CD4-positive, alpha-beta T cell treated with Interleukin-21 for 1 hour (primary cell): ENCODE results near the gene DCPS.
A peak's percentile ranks its signal among the peaks of the same experiment; 100 is the strongest.
"Not testable (repeated sequence)": the region's sequence is repeated elsewhere in the genome, so short reads cannot be mapped to it uniquely, and the experiment has no call there.

ENCODE experiments used
- DNase-seq: peaks from one replicate; pipeline ENCODE4 v3.0.0-alpha.2; 2020

The DCPS gene

DNA sequence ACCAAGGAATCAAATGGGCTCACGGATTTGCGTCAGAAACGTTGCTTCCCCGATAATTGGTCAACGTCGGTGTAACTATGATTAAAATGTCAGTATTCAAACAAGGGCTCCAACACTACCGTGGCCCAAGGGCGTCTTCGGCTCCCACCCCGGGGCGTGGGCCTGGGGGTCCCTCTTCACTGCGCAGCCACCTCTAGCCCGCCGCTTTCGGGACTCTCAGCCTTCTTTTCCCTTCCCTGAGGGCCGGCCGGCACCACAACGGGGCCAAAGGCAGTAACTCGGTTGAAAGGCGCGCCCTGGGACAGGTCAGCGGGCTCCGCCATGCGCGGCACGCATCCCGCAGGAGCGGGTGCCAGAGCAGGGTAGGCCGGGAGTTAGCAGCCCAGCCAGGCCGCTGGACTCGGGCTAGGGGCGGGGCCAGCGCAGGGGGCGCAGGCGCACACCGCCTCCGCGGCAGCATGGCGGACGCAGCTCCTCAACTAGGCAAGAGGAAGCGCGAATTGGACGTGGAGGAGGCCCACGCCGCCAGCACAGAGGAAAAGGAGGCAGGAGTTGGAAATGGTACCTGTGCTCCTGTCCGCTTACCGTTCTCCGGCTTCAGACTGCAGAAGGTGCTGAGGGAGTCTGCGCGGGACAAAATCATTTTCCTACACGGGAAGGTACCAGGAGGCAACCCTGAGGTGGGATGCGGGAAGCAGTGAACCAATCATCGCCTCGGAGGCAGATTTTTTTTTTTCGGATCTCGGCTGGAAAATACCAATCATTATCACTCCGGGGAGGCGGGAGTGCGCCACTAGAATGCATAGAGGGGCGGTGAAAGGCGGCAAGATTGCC, at the start of gene DCPS:
Gene DCPS, plus strand, starts transcription at position 438 of the 834 bp plus-strand sequence. Its CDS starts 21 bp downstream, at position 459.
- DNase-seq, result peak; percentile 88

DNA sequence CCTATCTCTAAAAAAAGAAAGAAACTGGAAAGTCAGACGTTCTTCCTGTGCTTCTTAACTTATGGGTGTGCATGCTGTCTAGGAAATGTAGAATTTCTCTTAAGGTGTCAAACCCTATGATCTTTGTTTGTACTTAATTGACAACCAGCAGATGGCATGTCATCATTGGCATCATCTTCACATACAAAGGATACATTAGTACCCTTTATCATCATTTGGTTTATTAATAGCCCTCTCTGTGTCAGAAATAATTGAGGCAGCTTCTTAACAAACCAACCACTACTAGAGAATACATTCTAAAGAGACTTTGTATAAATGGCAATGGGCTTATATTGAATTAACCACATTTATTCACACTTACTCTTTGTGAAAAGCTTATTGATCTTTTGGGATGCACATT, 49.0 kb upstream of the DCPS start:
- DNase-seq, result no peak

DNA sequence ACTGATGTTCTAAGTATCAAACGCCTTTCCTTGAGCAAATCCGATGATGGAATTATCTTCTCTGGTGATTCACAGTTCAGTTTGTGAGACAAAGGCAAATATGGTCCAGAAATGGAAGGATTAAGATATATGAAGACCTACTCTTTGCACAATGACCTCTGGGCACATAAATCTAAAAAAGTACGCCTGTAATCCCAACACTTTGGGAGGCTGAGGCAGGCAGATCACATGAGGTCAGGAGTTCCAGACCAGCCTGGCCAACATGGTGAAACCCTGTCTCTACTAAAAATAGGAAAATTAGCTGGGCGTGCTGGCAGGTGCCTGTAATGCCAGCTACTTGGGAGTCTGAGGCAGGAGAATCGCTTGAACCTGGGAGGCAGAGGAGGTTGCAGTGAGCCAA, 48.4 kb upstream of the DCPS start:
- not testable (repeated sequence) for DNase-seq

DNA sequence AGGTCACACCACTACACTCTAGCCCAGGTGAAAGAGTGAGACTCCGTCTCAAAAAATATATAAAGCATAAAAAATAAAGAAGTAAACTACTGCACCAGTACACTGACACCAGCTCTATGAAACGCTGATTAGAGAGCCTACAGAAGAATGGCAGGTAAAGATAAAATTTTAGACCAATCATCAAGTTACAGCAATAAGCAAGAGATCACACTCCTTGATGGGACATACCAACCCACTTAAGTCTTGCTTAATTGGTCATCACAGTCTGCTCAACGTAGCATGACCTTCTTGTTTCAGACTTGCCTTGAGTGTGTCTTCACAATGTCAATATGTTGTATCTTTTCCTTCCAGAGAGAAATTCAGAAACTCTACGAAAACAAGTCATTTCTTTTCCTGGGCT, 47.6 kb upstream of the DCPS start:
- no peak for DNase-seq

- DNase-seq, result no peak
Measured at GRCh38 chr11:126257144-126257543, 46.7 kb upstream of the DCPS start.

- no peak for DNase-seq
Measured at GRCh38 chr11:126257764-126258163, 46.1 kb upstream of the DCPS start.

DNA sequence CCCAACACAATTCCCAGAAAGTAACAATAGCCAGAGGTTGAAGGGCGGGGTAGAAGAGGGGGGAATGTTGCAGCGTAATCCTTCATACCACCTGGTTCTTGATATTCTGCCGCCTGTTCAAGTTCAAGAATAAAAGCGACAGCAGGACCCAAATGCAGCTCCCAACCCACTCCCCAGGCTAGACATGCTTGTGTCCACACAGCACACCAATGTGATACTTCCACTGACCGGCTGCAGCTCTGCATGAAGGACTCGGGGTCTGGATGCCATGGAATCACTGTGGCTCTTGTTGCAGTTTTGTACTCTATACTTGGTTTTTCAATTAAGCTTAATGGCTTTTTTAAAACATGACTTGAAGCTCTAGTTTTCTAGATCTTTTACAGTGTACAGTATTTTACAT, 41.6 kb upstream of the DCPS start:
- DNase-seq, result no peak

DNA sequence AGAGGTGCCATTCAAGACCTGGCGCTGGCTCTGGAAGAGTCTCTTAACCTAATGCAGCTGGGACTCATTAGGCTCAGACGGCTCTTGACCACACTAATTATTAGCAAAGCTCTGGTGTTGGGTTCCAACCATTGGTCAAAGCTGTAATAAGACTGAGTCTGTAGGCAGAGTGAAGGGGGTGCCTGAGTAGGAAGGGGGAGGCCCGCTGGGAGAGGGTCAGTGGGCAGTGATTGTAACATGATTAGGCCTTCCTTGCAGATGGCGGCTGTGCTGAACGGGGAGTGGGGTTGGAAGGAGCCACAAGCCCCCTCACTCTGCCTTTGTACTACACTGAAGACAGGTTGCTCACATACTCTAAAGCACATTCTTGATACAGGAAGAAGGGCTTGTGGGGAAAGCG, 40.4 kb upstream of the DCPS start:
- no peak for DNase-seq

DNA sequence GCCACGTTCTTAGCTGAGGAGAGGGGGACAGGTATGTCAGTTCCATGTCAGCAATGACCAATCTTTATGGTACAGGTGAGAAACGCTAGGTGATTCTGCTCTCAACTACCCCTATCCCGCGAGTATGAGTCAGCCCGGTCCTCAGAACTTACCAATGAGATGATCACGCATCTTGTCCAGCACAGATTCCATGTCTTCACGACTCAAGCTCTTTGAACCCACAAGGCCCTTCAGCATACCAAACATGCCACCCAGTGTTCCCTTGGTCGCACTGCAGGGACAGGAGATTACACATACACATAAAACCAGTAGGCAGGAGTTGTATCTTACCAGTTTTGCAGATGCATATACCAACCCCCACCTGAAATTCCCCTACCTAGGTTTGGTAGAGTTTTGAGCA, 38.0 kb upstream of the DCPS start:
- no peak for DNase-seq

DNA sequence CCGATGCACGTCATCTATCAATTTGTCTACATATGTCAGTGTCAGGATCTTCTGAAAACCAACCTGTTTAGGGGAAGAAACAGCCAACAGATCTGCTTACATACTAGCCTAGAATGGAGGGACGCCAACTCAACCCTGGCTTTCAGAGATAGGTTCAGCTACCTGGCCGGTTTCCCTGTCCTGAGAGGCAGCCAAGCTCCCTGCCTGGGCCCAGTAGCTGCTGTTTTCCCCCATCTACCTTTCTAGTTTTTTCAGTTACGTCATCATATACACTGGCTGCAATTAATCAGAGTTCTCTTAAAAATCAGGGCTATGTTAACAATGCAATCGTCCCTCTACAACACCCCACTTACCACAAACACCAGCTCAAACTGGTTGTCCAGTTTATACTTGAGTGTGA, 36.2 kb upstream of the DCPS start:
- DNase-seq, result no peak

- DNase-seq, result peak; percentile 11
Measured at GRCh38 chr11:126268361-126268707, 35.5 kb upstream of the DCPS start.

DNA sequence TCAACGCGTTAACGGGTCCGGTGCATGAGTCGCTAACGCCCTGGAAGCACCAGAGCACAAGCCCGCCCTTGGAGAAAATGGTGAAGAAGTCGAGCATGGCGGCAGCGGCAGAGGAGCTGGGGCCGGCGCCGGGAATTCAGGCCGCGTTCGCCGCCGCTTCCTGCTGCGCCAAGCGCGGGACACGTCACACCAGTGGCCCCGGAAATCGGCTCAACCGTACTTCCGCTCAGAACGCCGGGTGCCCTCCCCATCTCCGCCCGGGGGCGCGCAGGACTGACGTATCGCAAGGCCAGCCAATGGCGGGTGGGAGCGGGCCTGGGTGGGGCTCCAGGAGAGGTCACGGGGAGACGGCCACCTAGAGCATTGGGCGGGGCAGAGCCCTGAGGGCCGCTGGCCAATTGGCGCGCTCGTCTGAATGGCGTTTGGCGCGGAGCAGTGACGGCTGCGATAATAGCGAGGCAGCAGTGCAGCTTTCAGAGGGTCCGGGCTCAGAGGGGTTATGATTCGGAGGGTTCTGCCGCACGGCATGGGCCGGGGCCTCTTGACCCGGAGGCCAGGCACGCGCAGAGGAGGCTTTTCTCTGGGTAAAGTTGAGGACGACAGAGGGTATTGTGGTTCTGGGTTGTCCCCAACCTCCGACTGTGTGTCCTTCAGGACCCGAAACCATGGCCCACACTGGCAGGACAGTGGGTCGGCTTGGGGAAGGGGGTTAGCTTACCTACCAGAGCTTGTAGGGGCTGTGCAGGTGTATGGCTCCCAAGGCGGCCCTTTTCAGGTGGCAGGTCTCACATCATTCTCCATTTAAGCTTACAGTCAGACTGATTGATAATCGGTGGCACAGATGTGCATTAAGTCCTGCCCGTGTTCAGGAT, 34.9 kb upstream of the DCPS start, which contains the start of the genes FOXRED1 and SRPRA:
Gene FOXRED1, plus strand, starts transcription at position 447 of the 872 bp plus-strand sequence. Its CDS starts 53 bp downstream, at position 500.
Gene SRPRA, minus strand, starts transcription at position 188 of the 872 bp plus-strand sequence. Its CDS starts 91 bp downstream, at position 97.
- DNase-seq, result peak; percentile 100

GRCh38 chr11:126277322-126277721, 26.5 kb upstream of the DCPS start:
- DNase-seq, result no peak

DNA sequence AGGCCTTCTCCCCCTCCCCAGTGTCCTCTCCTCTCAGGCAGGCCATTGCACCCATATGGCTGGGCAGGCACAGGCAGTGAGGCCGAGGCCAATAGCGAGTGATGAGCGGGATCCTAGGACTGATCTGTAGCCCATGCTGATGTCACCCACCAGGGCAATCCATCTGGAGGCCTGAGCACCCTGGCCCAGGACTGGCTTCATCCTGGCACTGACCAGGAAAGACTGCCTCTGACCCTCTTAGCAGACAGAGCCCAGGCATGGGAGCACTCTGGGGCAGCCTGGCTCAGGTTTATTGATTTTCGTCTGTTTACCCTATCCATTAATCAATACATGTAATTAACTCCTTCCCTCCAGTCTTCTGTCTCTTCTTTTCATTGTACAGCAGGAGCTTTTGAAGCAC, 26.1 kb upstream of the DCPS start:
- no peak for DNase-seq

DNA sequence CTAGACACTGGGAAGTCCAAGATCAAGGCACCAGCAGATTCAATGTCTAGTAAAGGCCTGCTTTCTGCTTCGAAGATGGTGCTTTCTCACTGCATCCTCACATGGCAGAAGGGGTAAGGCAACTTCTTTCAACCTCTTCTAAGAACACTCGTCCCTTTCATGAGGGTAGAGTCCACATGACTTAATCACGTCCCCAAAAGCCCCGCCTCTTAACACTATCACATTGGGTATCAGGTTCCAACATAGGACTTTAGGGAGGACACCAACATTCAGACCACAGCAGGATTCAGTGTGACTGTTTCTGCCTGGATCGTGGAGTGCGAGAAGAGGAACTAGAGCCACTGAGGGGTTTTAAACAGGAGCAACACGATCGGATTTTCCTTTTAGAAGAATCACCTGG, 24.7 kb upstream of the DCPS start:
- DNase-seq, result no peak

DNA sequence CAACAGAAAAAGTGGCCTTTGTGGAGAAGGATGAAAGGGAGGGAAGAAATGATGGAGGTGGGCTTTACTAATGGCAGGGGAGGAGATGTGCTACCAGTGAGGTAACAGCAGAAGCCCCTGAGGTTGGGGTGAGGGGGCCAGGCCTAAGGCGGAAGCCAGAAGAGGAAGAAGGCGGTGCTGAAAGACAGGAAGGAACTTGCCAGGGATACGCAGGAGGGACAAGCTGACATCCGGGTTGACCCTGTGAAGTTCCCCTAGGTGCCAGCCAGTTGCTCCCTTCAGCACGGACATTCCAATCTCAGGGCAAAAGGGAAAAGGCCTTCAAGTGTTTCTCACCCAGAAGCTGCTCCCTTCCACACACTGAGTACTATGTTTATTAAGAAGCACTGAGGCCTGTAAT, 23.3 kb upstream of the DCPS start:
- DNase-seq, result no peak

DNA sequence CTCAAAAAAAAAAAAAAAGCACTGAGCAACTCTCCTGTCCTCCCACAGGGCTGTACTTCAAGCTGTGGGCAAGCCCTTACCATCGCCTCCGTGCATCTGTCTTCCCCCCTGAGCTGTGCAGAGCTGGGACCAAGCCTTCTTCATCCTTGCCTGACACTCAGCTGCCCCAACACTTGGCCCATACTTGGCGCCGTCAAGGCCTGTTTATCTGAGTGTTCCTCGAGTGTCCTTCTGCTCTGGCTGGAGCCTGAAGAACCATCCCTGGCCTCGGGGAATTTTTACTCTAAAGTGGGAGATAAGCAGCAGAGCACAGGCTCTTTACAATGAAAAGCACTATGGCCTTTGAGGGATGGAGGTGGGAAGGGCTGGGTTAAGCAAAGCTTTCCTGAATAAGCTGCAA, 22.6 kb upstream of the DCPS start:
- DNase-seq, result no peak

GRCh38 chr11:126281666-126282175, 22.1 kb upstream of the DCPS start:
- DNase-seq, result no peak

DNA sequence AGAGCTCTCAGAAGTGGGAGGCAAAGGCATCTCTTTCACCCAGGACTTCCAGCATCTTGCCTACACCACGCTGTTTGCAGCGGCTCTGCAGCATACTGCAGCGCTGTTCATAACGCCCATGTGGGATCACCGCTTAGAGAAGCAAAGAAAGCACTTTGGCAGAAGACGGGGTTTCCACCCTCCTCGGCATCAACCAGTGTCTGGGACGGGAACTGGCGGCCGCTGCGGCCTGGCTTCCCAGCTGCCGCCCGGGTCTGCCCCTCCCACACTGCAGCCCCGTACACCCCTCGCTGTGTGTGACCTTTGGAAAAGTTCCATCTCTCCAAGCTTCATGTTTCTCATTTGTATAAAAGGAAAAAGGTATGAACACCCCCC, 21.5 kb upstream of the DCPS start:
- peak; percentile 45 for DNase-seq

GRCh38 chr11:126282736-126283591, 20.9 kb upstream of the DCPS start, which contains the start of gene TIRAP:
Gene TIRAP, plus strand, starts transcription at chr11:126283093. Its CDS starts 7,802 bp downstream, at chr11:126290895.
- peak; percentile 66 for DNase-seq

DNA sequence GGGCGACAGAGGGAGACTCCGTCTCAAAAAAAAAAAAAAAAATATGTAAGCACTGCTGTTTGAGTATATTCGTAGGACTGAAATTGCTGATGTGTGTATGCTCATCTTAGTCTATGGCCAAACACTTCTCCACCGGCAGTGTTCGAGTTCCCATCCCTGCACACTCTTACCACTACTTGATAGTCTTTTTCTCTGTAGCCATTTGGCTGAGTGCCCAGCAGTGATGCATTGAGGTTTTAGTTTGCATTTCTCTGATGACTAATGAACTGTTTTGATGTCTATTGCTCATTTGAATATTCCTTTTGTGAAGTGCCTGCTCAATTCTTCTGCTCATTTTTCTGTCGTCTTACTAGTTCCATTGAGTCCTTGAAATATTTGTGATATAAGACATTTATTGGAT, 19.0 kb upstream of the DCPS start:
- DNase-seq, result peak; percentile 83

DNA sequence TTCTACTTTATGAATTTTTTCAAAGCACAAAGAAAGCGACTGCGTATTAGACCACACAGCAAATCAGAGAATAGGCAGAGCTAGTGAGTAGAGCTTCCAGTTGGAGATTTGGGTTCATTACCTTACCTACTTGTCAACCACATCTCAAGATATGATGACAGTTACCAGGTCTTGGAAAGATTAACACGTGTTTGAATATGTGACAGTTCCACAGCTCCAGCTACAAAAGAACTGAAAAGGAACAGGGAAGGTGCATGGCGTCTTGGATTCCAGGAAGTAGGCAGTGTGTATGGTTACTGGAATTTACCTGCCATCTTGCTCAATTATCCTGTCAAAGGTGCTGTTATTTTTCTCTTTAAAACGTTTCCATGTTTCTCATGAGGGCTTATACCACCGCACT, 15.6 kb upstream of the DCPS start:
- DNase-seq, result no peak

DNA sequence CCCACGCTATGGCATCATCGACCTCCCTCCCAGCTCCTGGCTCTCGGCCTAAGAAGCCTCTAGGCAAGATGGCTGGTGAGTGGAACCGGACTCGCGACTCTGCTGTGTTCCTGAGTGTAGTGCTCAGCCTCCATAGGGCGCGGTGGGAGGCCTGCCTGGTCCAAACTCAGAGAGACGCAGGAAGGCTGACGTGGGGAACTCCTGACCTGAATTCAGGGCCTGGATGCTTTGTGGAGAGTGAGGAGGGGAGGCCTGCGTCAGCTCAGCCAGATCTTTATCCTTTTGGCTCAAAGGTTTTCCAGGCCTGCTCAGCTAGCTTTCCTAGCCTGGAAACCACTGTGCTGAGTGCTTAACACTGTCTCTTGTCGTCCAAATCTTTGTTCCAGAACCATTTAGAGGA, 13.0 kb upstream of the DCPS start:
- DNase-seq, result no peak
